ENCODE measurements around the gene FKBP1B.
A peak's percentile ranks its signal among the peaks of the same experiment; 100 is the strongest.
"Not testable (repeated sequence)": the region's sequence is repeated elsewhere in the genome, so short reads cannot be mapped to it uniquely, and the experiment has no call there.

The FKBP1B gene

DNA sequence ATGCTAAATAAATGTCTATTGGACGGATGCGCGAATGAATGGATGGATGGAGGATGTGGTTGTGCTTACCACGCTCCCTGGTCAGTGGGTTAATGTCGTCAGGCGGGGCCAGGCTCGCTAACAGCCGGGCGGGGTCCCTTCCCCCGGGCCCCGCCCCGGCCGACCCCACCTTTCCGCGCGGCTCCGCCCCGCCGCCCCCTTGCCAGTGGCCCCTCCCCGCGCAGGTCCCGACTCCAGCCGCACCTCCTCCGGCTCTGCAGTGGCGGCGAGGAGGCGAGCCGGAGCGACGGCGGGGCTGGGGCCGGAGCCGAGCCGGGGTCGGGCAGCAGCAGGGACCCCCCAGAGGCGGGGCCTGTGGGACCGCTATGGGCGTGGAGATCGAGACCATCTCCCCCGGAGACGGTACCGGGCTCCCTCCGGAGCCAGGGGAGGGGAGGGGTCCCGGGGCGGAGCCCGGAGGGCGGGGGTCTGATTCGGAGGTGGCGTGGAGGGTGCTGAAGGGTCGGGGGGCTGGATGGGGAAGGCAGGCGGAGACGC is at the start of gene FKBP1B:
Gene FKBP1B (plus strand): TSS at position 257 of the 537 bp plus-strand sequence. CDS start 109 bp downstream, at position 366.
- DNase-seq, result peak; percentile 47
- in situ Hi-C loops (cut with MboI; ENCODE audit: low pct_unique_long_range_greater_than_20kb, low sequenced_read_pairs), result no loop called here

DNA sequence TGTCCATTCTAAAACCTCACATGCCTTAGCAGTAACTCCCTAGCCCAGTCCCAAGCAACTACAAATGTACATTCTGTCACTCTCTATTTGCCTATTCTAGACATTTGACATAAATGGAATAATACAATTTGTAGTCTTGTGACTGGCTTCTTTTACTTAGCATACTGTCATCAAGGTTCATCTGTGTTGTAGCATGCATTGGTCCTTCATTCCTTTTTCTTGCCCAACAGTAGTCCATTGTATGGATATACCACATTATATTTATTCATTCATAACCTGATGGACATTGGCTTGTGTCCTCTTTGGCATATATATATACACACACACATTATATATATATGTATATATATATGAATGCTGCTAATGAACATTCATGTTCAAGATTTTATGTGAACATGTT is 41.8 kb upstream of the FKBP1B start:
- DNase-seq, result no peak
- in situ Hi-C loops (cut with MboI; ENCODE audit: low pct_unique_long_range_greater_than_20kb, low sequenced_read_pairs), result no loop called here

DNA sequence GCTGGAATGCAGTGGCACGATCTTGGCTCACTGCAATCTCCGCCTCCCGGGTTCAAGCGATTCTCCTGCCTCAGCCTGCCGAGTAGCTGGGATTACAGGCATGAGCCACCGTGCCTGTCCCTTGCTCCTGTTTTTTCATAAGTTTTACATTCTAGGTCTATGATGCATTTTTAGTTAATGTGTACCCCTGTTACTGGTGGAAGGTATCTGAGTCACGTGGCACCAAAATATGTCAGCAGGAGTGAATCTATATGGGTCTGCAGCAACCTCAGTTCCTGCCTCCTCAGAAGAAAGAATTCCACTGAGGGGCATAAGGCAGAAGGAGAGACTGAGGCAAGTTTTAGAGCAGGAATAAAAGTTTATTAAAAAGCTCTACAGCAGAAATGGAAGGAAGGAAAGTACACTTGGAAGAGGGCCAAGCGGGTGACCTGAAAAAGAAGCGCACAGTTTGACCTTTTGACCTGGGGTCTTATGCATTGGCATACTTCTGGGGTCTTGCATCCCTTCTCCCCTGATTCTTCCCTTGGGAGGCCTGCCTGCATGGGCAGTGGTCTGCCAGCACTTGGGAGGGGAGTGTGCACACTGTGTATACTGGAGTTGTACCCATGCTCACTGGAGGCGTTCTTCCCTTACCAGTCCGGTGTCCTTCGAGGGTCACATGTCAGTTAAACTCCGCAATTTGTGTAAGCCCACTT is 40.7 kb upstream of the FKBP1B start:
- in situ Hi-C loops (cut with MboI; ENCODE audit: low pct_unique_long_range_greater_than_20kb, low sequenced_read_pairs), result no loop called here
- DNase-seq, result no peak

DNA sequence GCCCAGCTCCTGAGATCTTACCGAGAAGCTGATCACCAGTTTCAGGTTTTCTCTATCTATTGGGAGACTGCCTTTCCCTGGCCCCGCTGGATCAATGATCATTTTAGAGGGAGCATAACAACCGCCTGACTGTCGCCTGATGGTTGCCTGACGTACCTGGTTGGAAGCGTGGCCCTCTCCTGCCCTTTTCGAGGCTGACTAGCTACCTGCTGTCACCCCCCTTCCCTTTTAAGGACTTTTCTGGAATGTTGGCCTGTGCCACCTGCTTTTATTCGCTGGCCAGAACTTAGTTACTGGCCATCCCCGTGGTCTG is 40.2 kb upstream of the FKBP1B start:
- in situ Hi-C loops (cut with MboI; ENCODE audit: low pct_unique_long_range_greater_than_20kb, low sequenced_read_pairs), result no loop called here
- no peak for DNase-seq

DNA sequence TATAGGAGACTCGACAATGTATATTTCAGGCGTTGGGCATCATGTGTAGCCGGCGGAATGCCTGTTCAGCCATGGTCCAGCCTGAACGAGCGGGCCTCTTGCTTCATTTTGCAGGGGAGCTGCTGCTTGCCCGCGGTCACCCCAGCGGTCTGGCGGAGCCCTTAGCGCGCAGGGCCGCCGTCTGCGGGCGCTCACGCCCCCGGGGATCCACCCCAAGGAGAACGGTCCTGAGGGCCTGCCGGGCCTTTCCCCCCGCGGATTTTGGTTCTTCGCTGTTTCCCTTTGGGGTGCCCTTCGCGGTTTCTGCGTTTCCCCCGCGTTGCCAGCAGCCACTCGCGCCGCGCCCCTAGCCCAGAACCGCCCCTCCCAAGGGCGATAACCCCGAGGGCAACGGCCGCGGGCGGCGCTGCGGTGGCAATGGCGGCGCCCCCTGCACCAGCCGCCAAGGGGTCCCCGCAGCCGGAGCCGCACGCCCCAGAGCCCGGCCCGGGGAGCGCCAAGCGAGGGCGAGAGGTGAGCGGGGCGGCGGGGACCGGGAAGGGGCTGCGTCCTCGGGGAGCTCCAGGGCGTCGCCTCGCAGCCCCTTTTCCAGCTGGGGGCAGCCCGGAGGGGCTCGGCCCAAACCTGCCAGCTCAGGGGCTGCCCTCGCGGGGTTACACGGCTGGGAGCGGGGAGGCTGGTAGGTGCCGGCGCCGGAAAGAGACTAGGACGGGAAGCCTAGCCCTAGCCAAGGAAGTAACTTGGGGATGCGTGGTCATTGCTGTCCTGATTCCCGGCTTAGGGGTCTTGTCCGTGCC is 39.7 kb upstream of the FKBP1B start, which contains the start of gene MFSD2B:
Gene MFSD2B (plus strand): TSS at position 406 of the 797 bp plus-strand sequence. CDS start 12 bp downstream, at position 418.
- DNase-seq, result no peak
- in situ Hi-C loops (cut with MboI; ENCODE audit: low pct_unique_long_range_greater_than_20kb, low sequenced_read_pairs), result no loop called here

DNA sequence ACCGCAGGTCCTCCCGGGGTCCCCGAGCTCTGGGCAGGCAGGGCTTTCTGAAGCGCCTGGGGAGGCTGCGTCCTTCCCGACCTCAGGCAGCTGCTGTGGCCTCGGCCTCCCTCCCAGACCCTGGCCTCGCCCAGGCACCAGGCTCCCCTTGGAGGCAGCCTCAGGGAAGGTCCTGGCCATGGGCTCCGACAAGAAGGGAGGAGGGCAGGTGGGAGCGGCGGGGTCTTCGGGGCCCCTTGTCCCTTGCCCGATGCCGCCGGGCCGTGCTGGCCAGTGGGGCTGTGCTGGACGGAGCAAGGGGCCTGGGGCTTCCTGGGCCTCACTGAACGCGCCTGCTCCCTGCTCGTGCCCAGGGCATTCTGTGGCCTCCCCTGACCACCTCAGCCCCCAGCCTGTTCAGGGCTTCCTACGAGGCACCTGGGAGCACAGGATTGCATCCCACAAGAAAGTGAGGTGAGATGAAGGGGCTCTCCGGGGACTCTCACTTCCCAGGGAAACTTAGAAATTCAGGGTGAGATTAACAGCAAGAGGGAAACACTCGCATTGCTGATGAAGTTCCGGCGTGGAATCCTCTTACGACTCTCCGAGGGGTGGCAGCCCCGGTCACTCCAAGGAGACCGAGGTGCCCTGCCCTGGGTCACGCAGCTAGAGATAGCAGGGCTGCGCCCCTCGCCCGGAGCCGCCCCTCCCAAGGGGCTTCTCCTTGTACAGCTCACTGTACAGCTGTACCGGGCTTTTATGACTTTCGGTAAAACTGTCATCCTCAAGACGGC is 38.9 kb upstream of the FKBP1B start:
- in situ Hi-C loops (cut with MboI; ENCODE audit: low pct_unique_long_range_greater_than_20kb, low sequenced_read_pairs), result no loop called here
- no peak for DNase-seq

DNA sequence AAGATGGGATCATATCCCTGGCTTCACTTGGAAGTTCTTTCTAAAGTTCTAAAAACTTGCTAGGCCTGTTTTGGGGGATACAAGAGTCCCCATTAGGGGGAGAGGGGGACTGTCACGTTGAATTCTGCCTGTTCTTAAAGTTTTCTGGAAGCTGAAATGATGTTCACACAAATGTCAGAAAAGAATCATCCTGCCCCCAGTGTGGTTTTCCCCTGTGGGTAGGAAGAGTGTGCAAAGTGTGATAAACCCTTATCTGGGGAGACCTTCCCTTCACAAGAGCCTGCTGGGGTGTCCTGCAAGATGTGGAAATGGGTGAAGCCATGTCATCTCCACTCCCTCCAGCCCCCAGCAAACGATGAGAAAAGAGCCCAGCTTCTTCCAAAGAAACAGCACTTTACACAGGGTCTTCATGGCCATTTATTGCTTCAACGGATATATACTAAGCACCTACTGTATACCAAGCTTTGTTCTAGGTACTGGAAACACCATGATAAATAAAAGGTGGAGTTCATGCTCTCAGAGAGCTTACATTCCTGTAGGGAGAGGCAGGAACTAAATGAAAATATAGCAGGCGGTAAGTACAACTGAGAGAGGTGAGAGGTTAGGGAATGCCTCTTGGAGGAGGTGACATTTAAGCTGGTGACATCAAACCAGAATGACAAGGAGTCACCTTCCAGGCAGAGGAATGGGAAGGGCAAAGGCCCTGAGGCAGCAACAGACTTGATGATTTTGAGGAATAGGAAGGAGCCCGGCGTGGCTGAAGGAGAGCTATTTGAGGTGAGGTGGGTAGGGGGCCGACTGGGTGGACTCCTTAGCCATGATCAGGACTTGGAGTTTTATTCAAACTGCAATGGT is 38.1 kb upstream of the FKBP1B start:
- peak; percentile 43 for DNase-seq
- in situ Hi-C loops (cut with MboI; ENCODE audit: low pct_unique_long_range_greater_than_20kb, low sequenced_read_pairs), result no loop called here

DNA sequence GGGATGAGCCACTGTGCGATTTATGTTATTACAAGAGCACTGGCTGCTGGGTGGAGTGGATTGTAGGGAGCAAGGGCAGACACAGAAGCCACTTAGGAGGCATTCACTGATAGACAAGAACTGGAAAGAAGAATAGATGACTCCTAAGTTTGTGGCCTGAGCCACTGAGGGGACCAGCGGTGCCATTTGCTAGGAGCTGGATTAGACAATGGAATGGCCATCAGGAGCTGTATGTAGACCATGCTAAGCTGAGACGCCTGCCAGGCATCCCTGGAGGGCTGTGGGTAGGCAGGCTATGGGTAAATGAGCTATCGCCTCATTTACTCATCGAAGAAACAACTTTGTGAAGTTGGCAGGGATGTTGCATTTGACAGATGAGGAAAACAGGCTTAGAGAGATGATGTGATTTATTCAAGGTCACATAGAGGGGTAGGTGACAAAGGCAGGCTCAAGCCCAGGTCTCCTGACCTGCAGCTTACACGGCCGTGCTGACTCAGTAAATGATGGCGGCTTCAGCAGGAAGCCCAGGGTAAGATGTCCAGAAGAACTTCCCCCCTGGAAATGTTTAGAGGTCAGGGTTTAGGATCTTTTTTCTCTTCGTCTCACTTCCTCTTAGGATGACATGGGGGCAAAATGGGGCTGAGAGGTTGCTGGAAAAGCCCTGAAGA is 36.9 kb upstream of the FKBP1B start:
- in situ Hi-C loops (cut with MboI; ENCODE audit: low pct_unique_long_range_greater_than_20kb, low sequenced_read_pairs), result no loop called here
- DNase-seq, result no peak

DNA sequence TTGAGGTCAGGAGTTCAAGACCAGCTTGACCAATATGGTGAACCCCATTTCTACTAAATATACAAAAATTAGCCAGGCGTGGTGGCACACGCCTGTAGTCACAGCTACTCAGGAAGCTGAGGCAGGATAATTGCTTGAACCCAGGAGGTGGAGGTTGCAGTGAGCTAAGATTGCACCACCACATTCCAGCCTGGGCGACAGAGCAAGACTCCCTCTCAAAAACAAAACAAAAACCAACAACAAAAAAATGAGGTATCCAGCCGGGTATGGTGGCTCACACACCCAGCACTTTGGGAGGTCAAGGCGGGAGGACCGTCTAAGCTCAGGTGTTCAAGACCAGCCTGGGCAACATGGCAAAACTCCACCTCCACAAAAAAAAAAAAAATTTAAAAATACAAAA is 34.6 kb upstream of the FKBP1B start:
- DNase-seq; in situ Hi-C loops (cut with MboI; ENCODE audit: low pct_unique_long_range_greater_than_20kb, low sequenced_read_pairs): not testable (repeated sequence)

DNA sequence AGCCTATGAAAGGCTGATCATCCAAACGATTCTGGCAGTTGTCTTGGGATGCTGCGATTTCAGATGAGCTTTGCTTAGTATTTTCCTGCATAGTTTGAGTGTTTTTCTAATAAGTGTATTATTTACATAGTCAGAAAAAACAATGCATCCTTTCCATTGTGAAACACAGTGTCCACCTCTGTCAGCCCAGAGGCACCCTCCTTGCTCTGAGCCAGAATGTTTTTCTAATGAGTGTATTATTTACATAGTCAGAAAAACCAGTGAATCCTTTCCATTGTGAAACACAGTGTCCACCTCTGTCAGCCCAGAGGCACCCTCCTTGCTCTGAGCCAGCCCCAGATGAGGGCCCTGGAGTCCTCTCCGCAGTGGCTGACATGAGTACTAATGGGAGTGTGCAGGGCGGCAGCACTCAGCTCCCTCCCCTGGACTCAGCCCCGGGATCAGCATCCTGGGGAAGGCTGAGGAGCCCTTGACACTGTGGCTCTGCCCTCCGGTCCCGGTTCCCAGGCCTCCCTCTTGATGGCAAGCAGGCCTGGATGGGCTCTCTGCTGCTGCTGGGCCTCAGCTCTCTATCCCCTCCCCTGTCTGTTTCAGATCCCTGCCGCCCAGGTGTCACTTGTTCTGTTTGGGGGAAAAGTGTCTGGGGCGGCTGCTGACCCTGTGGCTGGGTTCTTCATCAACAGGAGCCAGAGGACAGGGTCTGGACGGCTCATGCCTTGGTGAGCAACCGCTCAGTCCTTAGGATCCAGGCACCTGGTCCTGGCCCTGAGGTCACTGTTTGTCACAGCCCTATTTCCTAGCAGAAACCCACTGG is 33.8 kb upstream of the FKBP1B start:
- in situ Hi-C loops (cut with MboI; ENCODE audit: low pct_unique_long_range_greater_than_20kb, low sequenced_read_pairs), result no loop called here
- no peak for DNase-seq

DNA sequence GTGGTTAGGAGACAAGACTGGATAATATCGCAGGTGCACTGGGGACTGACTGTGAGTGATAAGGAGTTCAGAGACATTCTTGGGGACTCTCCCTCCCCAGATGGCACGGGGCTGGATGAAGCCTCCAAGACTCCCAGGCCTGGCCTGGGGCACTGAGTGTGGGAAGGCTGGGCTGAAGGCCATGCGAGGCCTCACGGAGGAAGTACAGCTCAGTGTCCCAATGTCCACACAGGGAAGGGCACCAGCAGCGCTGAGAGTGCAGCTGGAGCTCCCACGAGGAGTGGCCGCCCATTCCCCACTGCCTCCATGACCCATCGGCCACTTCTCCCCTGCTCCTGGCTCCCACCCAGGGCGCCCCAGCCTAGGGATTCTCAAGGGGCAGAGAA is 33.2 kb upstream of the FKBP1B start:
- DNase-seq, result no peak
- in situ Hi-C loops (cut with MboI; ENCODE audit: low pct_unique_long_range_greater_than_20kb, low sequenced_read_pairs), result no loop called here

DNA sequence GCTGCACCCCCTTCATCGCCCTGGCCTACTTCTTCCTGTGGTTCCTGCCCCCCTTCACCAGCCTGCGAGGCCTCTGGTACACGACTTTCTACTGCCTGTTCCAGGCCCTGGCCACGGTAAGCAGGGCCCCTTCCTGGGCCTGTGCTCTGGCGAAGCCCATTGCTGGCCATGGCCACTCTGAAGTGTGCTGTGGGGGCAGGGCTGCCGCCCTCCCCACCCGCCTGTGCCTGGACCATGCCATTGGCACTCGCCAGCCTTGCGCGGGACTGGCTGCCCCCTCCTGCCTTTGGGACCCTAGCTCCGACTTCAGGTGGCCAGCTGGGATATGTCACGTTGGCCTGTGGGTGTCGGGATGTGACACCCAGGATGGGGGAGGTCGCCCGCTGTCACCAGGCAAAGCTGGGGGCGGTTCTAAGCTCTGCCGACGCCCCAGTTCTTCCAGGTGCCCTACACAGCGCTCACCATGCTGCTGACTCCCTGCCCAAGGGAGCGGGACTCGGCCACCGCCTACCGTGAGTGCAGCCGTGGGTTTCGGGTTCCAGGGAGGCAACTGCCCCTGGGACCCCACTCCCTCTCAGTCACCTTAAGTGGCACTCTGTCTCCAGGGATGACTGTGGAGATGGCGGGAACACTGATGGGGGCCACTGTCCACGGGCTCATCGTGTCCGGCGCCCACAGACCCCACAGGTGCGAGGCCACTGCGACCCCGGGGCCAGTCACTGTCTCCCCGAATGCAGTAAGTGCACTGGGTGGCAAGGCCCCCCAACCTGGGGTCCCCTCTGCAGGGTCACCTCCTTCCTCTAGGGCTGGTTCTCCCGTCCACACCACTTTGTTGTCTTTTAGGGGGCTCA is 32.5 kb upstream of the FKBP1B start:
- in situ Hi-C loops (cut with MboI; ENCODE audit: low pct_unique_long_range_greater_than_20kb, low sequenced_read_pairs), result no loop called here
- no peak for DNase-seq

DNA sequence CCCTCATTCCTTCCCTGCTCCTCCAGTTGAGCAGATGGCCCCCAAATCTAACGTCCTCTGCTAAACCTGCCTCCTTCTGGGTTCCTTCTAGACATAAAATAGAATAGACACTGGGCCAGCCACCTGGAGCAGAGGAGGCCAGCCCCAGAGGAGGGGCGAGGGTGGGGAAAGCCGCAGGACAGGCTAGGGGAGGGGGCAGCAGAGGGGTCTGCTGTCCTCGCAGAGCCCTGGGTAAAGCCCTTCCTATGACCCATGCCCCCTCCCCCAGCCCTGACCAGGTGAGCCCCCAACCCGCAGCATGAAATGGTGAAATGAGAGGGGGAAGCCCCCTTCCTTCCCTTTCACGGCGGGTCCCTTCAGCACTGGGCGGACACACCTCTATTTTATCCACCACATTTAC is 31.8 kb upstream of the FKBP1B start:
- no peak for DNase-seq
- in situ Hi-C loops (cut with MboI; ENCODE audit: low pct_unique_long_range_greater_than_20kb, low sequenced_read_pairs), result no loop called here

DNA sequence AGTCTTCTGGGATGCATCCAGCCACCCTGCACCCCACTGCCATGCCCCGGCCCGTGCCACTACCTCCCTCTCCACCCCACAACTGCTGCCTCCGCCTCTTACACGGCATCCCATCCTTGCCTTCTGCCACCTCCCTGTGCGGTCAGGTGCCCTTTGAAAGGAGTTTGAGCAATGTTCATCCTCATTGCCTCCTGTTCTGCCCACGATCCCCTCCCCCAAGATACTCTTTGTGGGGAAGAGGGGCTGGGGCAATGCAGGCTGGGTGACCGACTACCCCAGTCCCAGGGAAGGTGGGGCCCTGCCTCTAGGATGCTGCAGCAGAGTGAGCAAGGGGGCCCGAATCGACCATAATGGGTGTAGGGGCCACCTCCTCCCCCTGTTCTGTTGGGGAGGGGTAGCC is 31.3 kb upstream of the FKBP1B start:
- in situ Hi-C loops (cut with MboI; ENCODE audit: low pct_unique_long_range_greater_than_20kb, low sequenced_read_pairs), result no loop called here
- no peak for DNase-seq

DNA sequence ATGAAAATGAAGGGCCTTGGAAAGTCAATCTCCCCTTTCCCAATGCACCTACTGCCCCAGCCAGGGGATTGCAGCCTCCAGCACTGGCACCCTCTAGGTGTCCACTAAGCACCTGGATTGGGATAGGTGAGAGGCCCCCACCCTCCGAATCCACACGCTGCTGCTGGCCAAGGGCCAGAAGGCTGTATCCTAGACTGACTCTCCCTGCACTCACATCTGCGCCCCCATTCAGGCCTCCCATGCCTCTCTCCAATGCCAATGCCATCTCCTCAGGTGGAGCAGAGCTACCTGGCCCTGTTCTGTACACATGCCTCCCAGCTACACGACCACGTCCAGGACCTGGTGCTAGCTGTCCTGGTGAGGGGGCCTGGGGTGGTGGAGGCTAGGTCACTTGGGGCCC is 29.8 kb upstream of the FKBP1B start:
- no peak for DNase-seq
- in situ Hi-C loops (cut with MboI; ENCODE audit: low pct_unique_long_range_greater_than_20kb, low sequenced_read_pairs), result no loop called here

DNA sequence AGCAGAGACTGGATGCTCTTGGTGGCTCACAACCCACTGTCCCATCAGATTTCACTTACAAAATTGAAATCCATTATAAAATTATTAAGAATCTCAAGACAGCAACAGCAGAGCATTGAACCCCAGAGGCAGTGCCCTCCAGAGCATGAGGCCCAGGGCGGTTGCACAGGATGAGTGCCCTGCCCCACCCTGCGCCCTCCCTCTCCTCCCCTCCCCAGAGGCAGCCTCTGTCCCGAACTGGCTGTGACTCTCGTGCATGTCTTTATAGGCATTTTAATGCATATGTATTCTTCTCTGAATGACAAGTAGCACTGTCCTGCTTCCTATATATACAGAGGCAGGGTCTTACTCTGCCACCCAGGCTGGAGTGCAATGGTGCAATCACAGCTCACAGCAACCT is 29.3 kb upstream of the FKBP1B start:
- DNase-seq, result no peak
- in situ Hi-C loops (cut with MboI; ENCODE audit: low pct_unique_long_range_greater_than_20kb, low sequenced_read_pairs), result no loop called here
